ENCODE data around the gene DDX39A. TPM values are rescaled to one million over a fixed set of nuclear protein-coding genes. Genes with fewer than 3 reads are reported as not detected.

The DDX39A gene
- total RNA-seq, 1 donor from 2014 or later, result 33.4 TPM

DNA sequence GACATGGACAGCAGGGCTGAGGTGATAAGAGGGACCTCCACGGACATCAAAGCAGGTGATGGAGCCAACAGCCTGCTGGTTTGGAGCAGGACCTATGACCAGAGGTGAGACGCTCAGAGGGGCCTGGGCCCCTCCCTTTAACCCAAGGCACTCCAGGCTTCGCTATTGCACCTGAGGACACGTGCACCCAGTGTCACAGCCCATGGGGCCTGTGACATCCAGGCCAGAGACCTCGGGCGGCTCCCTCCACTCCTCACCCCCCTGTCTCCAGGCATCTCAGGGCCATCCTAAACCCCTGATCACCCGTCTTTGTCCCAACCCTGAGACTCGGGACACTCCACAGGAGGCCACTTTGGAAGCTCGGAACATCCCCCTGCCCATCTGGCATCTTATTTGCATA is 25.0 kb downstream of the DDX39A start:
- intact Hi-C loops (cut with micrococcal nuclease), result no loop called here
- Histone ChIP-seq H3K27me3 (ENCODE audit: low read depth) (no peaks in the 10 kb centered on the region), H3K36me3 (peaks cover 78% of the 10 kb centered on the region)

DNA sequence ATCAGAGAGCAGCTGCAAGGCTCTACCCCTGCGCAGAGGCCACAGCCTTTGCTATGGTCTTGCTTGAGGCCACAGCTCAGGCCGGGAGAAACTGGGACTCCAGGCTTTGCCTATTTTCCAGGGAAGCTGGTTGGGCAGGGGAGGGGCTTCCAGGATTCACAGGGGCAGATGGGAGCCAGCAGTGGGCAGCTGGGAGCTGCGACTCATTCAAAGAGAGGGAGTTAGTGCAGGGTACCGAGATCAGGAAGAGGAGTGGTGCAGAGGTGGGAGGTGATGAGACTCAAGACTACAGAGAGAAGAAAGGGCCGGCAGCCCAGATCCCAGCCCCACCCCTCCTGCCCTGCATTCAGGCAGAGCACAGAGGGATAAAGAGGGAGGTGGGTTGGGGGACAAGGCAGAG is 25.8 kb downstream of the DDX39A start:
- H3K4me3 ChIP-seq, result no peak overlapping the region
- H3K36me3 ChIP-seq, result peaks cover 72% of the 10 kb centered on the region
- no peaks in the 10 kb centered on the region for H3K9me3 ChIP-seq (replicated peaks)
- no peak for DNase-seq
- H3K4me1 ChIP-seq, result no peaks in the 10 kb centered on the region
- intact Hi-C loops (cut with micrococcal nuclease), result no loop called here
- TF ChIP-seq, protein P1, sequence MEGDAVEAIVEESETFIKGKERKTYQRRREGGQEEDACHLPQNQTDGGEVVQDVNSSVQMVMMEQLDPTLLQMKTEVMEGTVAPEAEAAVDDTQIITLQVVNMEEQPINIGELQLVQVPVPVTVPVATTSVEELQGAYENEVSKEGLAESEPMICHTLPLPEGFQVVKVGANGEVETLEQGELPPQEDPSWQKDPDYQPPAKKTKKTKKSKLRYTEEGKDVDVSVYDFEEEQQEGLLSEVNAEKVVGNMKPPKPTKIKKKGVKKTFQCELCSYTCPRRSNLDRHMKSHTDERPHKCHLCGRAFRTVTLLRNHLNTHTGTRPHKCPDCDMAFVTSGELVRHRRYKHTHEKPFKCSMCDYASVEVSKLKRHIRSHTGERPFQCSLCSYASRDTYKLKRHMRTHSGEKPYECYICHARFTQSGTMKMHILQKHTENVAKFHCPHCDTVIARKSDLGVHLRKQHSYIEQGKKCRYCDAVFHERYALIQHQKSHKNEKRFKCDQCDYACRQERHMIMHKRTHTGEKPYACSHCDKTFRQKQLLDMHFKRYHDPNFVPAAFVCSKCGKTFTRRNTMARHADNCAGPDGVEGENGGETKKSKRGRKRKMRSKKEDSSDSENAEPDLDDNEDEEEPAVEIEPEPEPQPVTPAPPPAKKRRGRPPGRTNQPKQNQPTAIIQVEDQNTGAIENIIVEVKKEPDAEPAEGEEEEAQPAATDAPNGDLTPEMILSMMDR (IDR thresholded peaks at IDR 0.05; ENCODE audit: borderline replicate concordance), result no peak
- no peak overlapping the region for H3K27ac ChIP-seq (replicated peaks)
- H3K27me3 ChIP-seq (ENCODE audit: low read depth), result no peaks in the 10 kb centered on the region

More for the DNA sequence above, 25.0 kb downstream of the DDX39A start:
- H3K4me3 ChIP-seq, result no peak overlapping the region
- H3K27ac ChIP-seq (replicated peaks), result no peak overlapping the region
- no peaks in the 10 kb centered on the region for H3K9me3 ChIP-seq (replicated peaks)
- DNase-seq, result no peak
- TF ChIP-seq, protein P1 (IDR thresholded peaks at IDR 0.05; ENCODE audit: borderline replicate concordance), result no peak
- H3K4me1 ChIP-seq, result no peaks in the 10 kb centered on the region

DNA sequence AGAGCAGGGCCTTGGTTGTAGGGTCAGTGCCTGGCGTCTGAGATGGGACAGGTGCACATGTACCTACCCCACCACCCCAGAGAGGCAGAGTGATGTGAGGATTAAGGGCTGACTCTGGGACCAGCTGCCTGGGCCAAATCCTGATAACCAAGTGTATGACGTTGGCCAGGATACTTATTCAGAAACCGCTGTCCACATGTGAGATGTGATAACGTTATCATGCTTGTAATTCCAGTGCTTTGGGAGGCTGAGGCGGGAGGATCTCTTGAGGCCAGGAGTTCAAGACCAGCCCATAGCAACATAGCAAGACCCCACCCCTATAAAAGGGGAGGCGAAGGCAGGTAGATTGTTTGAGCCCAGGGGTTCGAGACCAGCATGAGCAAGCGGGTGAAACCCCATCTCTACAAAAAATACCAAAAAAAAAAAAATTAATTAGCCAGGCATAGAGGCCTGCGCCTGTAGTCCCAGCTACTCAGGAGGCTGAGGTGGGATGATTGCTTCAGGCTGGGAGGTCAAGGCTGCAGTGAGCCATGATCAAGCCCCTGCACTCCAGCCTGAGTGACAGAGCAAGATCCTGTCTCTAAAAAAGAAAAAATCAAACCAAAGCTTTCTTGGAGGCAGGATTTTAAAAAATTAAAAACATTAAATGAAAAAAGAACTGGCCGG is 27.9 kb downstream of the DDX39A start:
- intact Hi-C loops (cut with micrococcal nuclease), result no loop called here
- no peaks in the 10 kb centered on the region for H3K9me3 ChIP-seq (replicated peaks)
- H3K4me3 ChIP-seq, result no peak overlapping the region
- peaks cover 69% of the 10 kb centered on the region for H3K36me3 ChIP-seq
- no peak for DNase-seq
- H3K27ac ChIP-seq (replicated peaks), result no peak overlapping the region
- H3K4me1 ChIP-seq, result no peaks in the 10 kb centered on the region
- TF ChIP-seq, protein P1 (IDR thresholded peaks at IDR 0.05; ENCODE audit: borderline replicate concordance), result no peak
- no peaks in the 10 kb centered on the region for H3K27me3 ChIP-seq (ENCODE audit: low read depth)

DNA sequence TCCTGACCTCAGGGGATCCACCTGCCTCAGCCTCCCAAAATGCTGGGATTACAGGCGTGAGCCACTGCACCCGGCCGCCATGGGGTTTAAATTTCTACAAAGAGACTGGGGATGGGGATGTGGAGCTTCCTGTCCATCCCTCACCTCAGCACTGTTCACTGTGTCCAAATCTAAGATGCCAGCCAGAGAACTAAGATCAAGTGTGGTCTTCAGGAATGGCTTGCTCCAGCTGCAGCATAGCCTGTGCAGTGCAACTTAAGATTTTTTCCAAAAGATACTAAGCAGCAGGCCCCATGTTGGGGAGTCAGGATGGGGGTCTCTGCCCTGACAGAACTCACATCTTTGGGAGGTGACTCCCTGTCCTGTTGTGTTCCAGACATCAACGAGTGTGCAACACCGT is 28.6 kb downstream of the DDX39A start:
- no peak for DNase-seq
- H3K36me3 ChIP-seq, result peaks cover 64% of the 10 kb centered on the region
- TF ChIP-seq, protein P1 (IDR thresholded peaks at IDR 0.05; ENCODE audit: borderline replicate concordance), result no peak
- H3K4me1 ChIP-seq, result peaks cover 2% of the 10 kb centered on the region
- H3K4me3 ChIP-seq, result no peak overlapping the region
- no peak overlapping the region for H3K27ac ChIP-seq (replicated peaks)
- H3K27me3 ChIP-seq (ENCODE audit: low read depth), result no peaks in the 10 kb centered on the region
- intact Hi-C loops (cut with micrococcal nuclease), result no loop called here
- no peaks in the 10 kb centered on the region for H3K9me3 ChIP-seq (replicated peaks)

DNA sequence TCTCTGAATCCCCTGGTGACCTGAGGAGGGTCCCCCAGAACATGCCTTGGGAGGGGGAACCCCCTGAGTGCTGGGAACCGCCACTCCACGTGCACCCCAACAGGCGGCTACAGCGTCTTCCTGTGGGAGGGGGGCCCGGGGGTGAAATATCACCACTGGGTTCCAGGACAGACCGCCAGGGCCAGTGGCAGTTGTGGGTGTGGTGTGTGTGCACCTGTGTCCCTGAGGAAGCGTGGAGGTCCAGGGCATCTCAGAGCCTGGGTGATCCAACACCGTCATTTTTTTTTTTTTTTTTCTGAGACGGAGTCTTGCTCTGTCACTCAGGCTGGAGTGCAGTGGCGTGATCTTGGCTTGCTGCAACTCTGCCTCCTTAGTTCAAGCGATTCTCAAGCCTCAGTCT is 33.6 kb downstream of the DDX39A start:
- TF ChIP-seq, protein P1 (IDR thresholded peaks at IDR 0.05; ENCODE audit: borderline replicate concordance), result no peak
- peaks cover 13% of the 10 kb centered on the region for H3K36me3 ChIP-seq
- H3K27me3 ChIP-seq (ENCODE audit: low read depth), result no peaks in the 10 kb centered on the region
- no peak for DNase-seq
- H3K4me3 ChIP-seq, result peak overlapping the region; percentile 82
- intact Hi-C loops (cut with micrococcal nuclease), result no loop called here
- no peaks in the 10 kb centered on the region for H3K9me3 ChIP-seq (replicated peaks)
- H3K4me1 ChIP-seq, result peaks cover 49% of the 10 kb centered on the region
- peak overlapping the region; percentile 92 for H3K27ac ChIP-seq (replicated peaks)

Data from left ventricle myocardium inferior (tissue), 1 donor.